ENCODE measurements around the gene RPS16.

The RPS16 gene

DNA sequence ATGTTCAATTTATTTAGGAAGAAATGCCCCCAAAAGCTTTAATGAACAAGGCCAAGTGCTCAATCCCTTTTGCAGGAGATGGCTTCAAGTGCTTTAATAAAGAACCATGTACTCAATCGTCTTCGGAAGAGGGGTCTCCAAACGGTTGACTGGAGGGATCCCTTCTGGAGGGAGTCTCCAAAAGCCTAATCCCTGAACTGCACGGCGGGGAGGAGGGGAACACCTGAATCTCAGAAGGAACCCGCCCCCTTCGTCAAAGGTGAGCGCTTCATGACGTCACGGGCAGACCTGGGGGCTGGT, 45.3 kb downstream of the RPS16 start:
- Histone ChIP-seq H3K4me1 (ENCODE audit: low read depth, poor library complexity, severe bottlenecking) (peaks cover 20% of the 10 kb centered on the region), H3K27me3 (ENCODE audit: insufficient read depth, low read depth) (no peaks in the 10 kb centered on the region), H2AFZ (ENCODE audit: low read depth) (peak overlapping the region; percentile 96), H4K20me1 (ENCODE audit: insufficient read depth) (no peaks in the 10 kb centered on the region), H3K4me2 (peak overlapping the region; percentile 94), H3K79me2 (ENCODE audit: insufficient read depth, low read depth) (peaks cover 32% of the 10 kb centered on the region), H3K27ac (peak overlapping the region; percentile 97), H3K9ac (peak overlapping the region; percentile 99), H3K4me3 (IDR thresholded peaks at IDR 0.05; ENCODE audit: insufficient read depth, low read depth, low read length) (peak overlapping the region; percentile 6), H3K36me3 (ENCODE audit: insufficient read depth) (0 out of 2 replicates have a peak, but pooled peaks cover 6% of the 10 kb centered on the region)
- TF ChIP-seq, protein P1, sequence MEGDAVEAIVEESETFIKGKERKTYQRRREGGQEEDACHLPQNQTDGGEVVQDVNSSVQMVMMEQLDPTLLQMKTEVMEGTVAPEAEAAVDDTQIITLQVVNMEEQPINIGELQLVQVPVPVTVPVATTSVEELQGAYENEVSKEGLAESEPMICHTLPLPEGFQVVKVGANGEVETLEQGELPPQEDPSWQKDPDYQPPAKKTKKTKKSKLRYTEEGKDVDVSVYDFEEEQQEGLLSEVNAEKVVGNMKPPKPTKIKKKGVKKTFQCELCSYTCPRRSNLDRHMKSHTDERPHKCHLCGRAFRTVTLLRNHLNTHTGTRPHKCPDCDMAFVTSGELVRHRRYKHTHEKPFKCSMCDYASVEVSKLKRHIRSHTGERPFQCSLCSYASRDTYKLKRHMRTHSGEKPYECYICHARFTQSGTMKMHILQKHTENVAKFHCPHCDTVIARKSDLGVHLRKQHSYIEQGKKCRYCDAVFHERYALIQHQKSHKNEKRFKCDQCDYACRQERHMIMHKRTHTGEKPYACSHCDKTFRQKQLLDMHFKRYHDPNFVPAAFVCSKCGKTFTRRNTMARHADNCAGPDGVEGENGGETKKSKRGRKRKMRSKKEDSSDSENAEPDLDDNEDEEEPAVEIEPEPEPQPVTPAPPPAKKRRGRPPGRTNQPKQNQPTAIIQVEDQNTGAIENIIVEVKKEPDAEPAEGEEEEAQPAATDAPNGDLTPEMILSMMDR (conservative IDR thresholded peaks at IDR 0.05; ENCODE audit: low read depth, low read length): no peak

DNA sequence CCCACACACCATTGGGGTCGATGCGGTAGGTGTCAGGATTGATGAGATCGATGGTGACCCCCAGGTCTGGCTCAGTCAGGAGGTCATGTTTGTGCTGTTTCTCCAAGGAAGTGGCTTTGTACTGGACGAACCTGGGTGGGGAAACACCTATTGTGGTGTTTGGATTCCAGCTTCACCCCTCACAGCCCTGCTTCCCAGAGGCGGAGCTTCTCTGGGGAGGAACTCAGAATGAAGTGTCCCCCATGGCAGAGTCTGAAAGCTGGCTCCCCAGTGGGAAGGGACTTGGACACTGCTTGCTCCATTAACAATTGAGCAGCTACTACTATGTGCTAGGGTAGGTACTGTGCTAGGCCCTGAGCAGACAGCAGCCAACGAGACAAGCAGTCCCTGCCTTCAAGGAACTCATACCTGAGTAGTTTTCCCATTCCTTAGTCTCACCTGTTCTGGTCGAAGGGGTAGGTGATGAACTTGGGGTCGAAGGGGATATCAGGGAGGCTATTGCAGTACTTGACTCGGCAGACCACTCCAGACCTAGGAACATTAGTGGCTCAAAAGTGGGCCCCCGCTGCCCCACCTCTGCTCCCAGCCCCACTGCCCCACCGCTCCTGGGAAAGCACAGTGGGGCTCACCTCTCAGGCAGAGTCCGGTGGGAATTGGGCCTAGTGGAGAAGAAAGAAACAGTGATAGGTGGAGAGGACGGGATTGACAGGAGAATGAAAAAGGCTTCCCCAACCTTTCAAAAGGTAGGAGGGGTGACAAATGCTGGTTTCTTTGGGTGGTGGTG, 45.9 kb downstream of the RPS16 start:
- Histone ChIP-seq H3K9ac (peak overlapping the region; percentile 99; the same call in 1 of the 2 replicates), H3K36me3 (ENCODE audit: insufficient read depth) (0 out of 2 replicates have a peak, but pooled peaks cover 6% of the 10 kb centered on the region)

DNA sequence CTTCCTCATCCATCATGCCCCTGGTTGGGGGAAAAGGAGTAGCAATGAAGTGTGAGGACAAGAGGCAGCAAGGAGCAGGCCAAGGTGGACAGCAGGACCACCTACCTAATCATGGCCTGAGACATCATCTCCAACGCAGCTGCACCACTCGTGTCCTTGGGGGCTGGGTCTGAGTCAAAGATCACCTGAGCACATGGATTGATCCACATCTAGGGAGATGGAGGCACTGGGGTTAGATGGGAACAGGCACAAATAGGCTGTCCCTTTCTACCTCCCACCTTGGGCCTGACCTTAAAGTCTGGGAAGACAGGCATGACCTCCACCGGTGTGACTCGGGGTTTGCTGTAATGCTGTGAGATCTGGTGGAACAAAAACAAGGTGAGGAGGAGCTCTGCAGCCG, 47.1 kb downstream of the RPS16 start:
- H2AFZ ChIP-seq (ENCODE audit: low read depth): no peak overlapping the region
- TF ChIP-seq, protein P1 (conservative IDR thresholded peaks at IDR 0.05; ENCODE audit: low read depth, low read length): no peak
- no peaks in the 10 kb centered on the region for H3K27me3 ChIP-seq (ENCODE audit: insufficient read depth, low read depth)
- H3K9ac ChIP-seq: no peak overlapping the region
- no peak overlapping the region for H3K4me2 ChIP-seq
- peaks cover 20% of the 10 kb centered on the region for H3K4me1 ChIP-seq (ENCODE audit: low read depth, poor library complexity, severe bottlenecking)
- no peak overlapping the region for H3K4me3 ChIP-seq (IDR thresholded peaks at IDR 0.05; ENCODE audit: insufficient read depth, low read depth, low read length)
- no peaks in the 10 kb centered on the region for H4K20me1 ChIP-seq (ENCODE audit: insufficient read depth)
- peaks cover 31% of the 10 kb centered on the region for H3K79me2 ChIP-seq (ENCODE audit: insufficient read depth, low read depth)
- 0 out of 2 replicates have a peak, but pooled peaks cover 6% of the 10 kb centered on the region for H3K36me3 ChIP-seq (ENCODE audit: insufficient read depth)
- H3K27ac ChIP-seq: no peak overlapping the region

More for the DNA sequence above, 45.9 kb downstream of the RPS16 start:
- Histone ChIP-seq H3K4me2 (peak overlapping the region; percentile 94), H3K4me1 (ENCODE audit: low read depth, poor library complexity, severe bottlenecking) (peaks cover 20% of the 10 kb centered on the region), H3K27ac (peak overlapping the region; percentile 97; the same call in 1 of the 2 replicates), H3K79me2 (ENCODE audit: insufficient read depth, low read depth) (peaks cover 32% of the 10 kb centered on the region), H3K27me3 (ENCODE audit: insufficient read depth, low read depth) (no peaks in the 10 kb centered on the region), H2AFZ (ENCODE audit: low read depth) (no peak overlapping the region), H4K20me1 (ENCODE audit: insufficient read depth) (no peaks in the 10 kb centered on the region), H3K4me3 (IDR thresholded peaks at IDR 0.05; ENCODE audit: insufficient read depth, low read depth, low read length) (peak overlapping the region; percentile 6)
- TF ChIP-seq, protein P1 (conservative IDR thresholded peaks at IDR 0.05; ENCODE audit: low read depth, low read length): no peak

DNA sequence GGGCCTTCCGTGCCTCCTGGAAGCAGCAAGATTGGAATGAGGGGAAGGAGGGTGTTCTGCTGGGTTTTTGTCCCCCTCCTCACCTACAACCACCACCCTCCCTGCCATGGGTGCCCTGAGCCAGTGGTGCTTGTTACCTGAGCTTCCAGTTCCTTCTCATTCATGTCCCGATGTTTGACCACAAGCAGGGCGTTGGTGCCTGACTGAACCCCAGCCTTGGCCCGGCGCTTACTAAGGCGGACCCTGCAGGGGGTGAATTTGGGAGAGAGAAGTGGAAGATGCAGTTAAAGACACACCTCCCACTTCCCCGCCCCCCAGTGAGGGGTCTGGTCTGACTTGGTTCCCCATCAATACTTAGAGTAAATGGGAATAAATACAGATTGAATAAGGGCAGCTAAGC, 49.2 kb downstream of the RPS16 start:
- TF ChIP-seq, protein P1 (conservative IDR thresholded peaks at IDR 0.05; ENCODE audit: low read depth, low read length): no peak

More for the DNA sequence above, 49.2 kb downstream of the RPS16 start:
- H3K27ac ChIP-seq: no peak overlapping the region
- H4K20me1 ChIP-seq (ENCODE audit: insufficient read depth): no peaks in the 10 kb centered on the region
- no peaks in the 10 kb centered on the region for H3K27me3 ChIP-seq (ENCODE audit: insufficient read depth, low read depth)
- no peak overlapping the region for H2AFZ ChIP-seq (ENCODE audit: low read depth)
- H3K36me3 ChIP-seq (ENCODE audit: insufficient read depth): no peaks in the 10 kb centered on the region
- H3K4me2 ChIP-seq: no peak overlapping the region
- H3K9ac ChIP-seq: no peak overlapping the region
- no peak overlapping the region for H3K4me3 ChIP-seq (IDR thresholded peaks at IDR 0.05; ENCODE audit: insufficient read depth, low read depth, low read length)
- peaks cover 10% of the 10 kb centered on the region for H3K4me1 ChIP-seq (ENCODE audit: low read depth, poor library complexity, severe bottlenecking)
- H3K79me2 ChIP-seq (ENCODE audit: insufficient read depth, low read depth): peaks cover 12% of the 10 kb centered on the region; the same call in 1 of the 2 replicates
